ENCODE measurements around the gene CAVIN1.
"Not testable (repeated sequence)": the region's sequence is repeated elsewhere in the genome, so short reads cannot be mapped to it uniquely, and the experiment has no call there.

The CAVIN1 gene, protein sequence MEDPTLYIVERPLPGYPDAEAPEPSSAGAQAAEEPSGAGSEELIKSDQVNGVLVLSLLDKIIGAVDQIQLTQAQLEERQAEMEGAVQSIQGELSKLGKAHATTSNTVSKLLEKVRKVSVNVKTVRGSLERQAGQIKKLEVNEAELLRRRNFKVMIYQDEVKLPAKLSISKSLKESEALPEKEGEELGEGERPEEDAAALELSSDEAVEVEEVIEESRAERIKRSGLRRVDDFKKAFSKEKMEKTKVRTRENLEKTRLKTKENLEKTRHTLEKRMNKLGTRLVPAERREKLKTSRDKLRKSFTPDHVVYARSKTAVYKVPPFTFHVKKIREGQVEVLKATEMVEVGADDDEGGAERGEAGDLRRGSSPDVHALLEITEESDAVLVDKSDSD

DNA sequence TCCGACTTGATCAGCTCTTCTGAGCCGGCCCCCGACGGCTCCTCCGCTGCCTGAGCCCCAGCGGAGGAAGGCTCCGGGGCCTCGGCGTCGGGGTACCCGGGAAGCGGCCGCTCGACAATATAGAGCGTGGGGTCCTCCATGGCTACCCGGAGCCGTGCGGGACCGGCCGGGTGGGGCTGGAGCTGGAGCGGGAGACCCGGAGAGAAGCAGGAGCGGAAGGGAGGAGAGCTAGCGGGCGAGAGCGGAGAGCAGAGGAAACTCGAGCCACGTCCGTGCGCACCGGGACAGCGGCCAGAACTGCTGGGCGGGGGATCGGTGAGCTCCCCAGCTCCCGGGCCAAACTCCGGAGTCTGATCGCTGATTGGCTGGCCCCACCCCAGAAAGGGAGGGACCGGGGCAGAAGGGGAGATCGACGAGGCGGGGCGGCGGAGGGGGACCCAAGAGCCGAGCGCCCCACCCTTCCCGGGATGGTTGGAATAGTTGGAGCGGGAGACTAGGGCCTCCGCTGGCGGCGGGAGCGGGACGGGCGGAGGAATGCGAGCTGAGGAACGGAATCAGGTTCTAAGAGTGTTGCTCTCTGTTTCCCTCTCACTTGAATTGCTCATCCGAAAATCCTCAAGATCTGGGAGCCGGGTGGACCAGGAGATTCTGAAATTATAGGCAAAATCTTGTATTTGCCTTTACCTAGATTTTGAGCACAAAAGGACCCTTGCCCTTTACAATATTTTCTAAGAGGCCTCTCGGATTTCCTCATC is at the start of gene CAVIN1:
Gene CAVIN1 (minus strand): TSS at position 299 of the 755 bp plus-strand sequence. CDS start 159 bp downstream, at position 140.
- peak; percentile 94 for DNase-seq (ENCODE audit: low read depth)

DNA sequence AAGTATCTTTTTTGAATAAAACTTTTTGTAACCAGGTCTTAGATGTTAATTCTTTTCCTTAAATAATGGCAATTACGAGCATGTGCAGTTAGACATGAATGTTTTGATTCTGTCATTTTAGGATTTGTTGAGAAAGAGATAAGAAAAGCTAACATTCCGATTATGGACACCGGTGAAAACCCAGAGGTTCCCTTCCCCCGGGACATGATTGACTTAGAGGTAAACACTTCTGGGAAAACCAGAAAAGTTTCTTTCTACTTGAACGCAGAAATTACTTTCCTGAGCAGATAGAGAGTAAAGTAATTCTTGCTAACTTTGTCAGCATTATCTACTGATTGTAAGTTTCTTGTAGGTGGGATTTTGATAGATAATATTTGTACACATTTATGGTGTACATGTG is 44.8 kb upstream of the CAVIN1 start:
- no peak for DNase-seq (ENCODE audit: low read depth)

GRCh38 chr17:42463976-42464400 is 40.9 kb upstream of the CAVIN1 start:
- DNase-seq (ENCODE audit: low read depth): no peak

- DNase-seq (ENCODE audit: low read depth): no peak
Observed at GRCh38 chr17:42460371-42460770, 37.3 kb upstream of the CAVIN1 start.

GRCh38 chr17:42459801-42460281 is 36.8 kb upstream of the CAVIN1 start:
- no peak for DNase-seq (ENCODE audit: low read depth)

- no peak for DNase-seq (ENCODE audit: low read depth)
Observed at GRCh38 chr17:42459256-42459800, 36.3 kb upstream of the CAVIN1 start.

DNA sequence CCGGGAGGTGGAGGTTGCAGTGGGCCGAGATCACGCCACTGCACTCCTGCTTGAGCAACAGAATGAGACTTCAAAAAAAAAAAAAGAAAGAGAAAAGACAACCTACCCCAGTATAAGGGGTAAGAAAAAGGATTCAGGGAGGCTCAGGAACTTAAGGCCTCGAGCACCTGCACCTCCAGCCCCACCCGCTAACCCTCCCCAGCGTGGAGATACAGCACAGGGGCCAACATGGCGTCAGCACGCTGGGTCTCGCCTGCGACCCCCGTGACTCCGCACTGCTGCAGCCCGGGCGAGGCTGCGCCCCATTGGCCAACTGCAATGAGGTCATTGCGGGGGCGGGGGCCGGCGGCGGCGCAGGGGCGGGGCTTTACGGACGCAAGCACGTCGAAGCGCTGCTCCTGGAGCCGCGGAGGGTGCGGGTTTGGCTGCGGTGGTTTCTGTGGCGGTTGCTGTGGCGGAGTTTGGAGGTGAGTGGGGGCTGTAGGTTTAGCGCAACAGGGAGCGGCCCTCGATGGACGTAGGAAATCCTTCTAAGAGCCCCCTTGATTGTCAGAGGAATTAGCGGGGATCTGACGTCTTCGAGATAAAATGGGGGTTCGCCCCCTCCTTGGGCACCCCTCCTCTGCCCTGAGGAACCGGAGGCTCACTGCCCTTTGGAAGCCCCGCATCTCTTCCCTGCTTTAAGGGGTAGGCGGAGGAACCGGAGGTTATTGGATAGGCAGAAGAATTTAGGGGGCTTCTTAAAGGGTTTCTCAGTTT is 35.6 kb upstream of the CAVIN1 start, which contains the start of gene ATP6V0A1:
Gene ATP6V0A1 (plus strand): TSS at position 382 of the 759 bp plus-strand sequence. CDS start 2,017 bp downstream, outside the sequence.
- no peak for DNase-seq (ENCODE audit: low read depth)

DNA sequence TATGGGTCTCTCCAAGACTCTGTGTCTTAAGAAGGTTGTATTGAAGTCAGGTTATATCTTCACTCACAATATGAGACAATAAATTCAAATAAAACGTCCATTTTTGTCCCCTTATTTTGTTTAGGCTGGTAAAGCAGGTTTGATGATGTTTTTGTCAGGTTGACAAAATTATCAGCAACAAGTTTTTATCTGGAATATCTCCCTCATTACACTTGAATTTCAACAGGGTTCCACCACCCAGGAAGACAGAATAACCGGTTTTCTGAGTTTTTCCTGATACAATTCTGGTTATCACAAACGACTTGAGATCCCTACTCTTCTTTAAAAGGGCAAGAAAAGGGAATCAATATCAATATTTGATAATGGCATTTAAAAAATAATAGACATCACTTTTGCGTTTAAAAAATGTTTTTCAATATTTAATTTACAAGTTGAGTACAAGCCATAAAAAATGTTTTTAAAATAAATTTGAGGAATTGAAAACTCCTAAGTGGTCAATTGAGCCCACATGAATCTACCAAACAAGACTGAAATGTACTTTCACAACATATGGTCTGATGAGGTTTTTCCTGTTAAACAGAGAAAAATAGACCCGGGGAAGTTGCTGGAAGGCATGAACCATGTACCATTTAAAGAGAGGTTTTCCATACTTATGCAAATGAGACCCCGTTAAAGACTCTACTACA is 34.2 kb upstream of the CAVIN1 start:
- no peak for DNase-seq (ENCODE audit: low read depth)

- DNase-seq (ENCODE audit: low read depth): peak; percentile 51
Observed at GRCh38 chr17:42456223-42457106, 33.4 kb upstream of the CAVIN1 start.

- DNase-seq (ENCODE audit: low read depth): not testable (repeated sequence)
Observed at GRCh38 chr17:42454987-42455386, 31.9 kb upstream of the CAVIN1 start.

- no peak for DNase-seq (ENCODE audit: low read depth)
Observed at GRCh38 chr17:42453439-42453838, 30.4 kb upstream of the CAVIN1 start.

DNA sequence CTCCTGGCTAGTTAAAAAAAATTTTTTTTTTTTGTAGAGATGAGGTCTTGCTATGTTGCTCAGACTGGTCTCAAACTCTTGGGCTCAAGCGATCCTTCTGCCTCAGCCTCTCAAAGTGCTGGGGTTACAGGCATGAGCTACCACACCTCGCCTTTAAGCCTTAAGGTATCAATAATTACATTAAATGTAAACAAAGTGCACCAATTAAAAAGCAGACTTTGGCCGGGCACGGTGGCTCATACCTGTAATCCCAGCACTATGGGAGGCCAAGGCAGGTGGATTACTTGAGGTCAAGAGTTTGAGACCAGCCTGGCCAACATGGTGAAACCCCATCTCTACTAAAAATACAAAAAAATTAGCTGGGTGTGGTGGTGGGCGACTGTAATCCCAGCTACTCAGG is 28.2 kb upstream of the CAVIN1 start:
- DNase-seq (ENCODE audit: low read depth): not testable (repeated sequence)

DNA sequence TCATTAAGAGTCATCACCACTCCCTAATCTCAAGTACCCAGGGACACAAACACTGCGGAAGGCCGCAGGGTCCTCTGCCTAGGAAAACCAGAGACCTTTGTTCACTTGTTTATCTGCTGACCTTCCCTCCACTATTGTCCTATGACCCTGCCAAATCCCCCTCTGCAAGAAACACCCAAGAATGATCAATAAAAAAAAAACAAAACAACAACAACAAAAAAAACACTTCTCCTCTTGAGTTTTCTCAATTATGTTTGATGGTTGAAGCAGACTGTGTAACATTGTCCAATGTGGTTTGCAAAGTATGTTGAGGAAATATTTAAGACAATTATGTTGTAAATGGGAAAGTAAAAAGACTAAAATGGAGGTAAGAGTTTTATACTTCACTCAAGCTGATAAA is 26.8 kb upstream of the CAVIN1 start:
- not testable (repeated sequence) for DNase-seq (ENCODE audit: low read depth)

DNA sequence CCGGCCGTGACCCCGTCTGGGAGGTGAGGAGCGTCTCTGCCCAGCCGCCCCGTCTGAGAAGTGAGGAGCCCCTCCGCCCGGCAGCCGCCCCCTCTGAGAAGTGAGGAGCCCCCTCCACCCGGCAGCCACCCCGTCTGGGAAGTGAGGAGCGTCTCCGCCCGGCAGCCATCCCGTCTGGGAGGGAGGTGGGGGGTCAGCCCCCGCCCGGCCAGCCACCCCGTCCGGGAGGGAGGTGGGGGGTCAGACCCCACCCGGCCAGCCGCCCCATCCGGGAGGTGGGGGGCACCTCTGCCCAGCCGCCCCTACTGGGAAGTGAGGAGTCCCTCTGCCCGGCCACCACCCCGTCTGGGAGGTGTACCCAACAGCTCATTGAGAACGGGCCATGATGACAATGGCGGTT is 26.1 kb upstream of the CAVIN1 start:
- not testable (repeated sequence) for DNase-seq (ENCODE audit: low read depth)

- no peak for DNase-seq (ENCODE audit: low read depth)
Observed at GRCh38 chr17:42442196-42442565, 19.1 kb upstream of the CAVIN1 start.

DNA sequence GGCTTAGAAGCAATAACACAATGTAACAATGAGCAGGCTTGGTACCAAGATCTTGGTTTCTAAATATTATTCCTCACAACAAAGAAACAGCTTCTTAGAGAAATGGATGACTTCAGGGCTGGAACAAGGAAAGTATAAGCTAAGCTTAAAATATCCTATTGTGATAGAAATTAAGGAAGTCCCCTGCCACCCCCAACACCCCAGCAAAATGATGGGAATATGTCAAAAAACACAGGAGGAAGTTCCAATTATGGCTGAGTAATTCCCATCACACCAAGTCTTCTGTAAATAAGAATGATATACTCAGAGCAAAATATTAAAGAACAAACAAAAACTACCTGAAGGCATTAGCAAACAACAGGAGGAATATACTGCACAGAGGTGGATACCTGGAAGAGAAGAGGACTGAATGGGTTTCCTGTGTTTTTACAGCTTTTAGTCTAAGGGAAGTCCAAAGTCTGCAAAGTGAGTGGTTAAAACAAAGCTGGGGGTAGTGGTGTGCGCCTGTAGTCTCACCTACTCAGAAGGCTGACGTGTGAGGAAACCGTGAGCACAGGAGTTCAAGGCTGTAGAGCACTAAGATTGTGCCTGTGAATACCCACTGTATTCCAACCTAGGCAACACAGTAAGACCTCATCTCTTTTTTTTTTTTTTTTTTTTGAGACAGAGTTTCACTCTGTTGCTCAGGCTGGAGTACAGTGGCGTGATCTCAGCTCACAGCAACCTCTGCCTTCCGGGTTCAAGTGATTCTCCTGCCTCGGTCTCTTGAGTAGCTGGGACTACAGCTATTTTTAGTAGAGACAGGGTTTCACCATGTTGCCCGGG is 18.5 kb upstream of the CAVIN1 start:
- no peak for DNase-seq (ENCODE audit: low read depth)

DNA sequence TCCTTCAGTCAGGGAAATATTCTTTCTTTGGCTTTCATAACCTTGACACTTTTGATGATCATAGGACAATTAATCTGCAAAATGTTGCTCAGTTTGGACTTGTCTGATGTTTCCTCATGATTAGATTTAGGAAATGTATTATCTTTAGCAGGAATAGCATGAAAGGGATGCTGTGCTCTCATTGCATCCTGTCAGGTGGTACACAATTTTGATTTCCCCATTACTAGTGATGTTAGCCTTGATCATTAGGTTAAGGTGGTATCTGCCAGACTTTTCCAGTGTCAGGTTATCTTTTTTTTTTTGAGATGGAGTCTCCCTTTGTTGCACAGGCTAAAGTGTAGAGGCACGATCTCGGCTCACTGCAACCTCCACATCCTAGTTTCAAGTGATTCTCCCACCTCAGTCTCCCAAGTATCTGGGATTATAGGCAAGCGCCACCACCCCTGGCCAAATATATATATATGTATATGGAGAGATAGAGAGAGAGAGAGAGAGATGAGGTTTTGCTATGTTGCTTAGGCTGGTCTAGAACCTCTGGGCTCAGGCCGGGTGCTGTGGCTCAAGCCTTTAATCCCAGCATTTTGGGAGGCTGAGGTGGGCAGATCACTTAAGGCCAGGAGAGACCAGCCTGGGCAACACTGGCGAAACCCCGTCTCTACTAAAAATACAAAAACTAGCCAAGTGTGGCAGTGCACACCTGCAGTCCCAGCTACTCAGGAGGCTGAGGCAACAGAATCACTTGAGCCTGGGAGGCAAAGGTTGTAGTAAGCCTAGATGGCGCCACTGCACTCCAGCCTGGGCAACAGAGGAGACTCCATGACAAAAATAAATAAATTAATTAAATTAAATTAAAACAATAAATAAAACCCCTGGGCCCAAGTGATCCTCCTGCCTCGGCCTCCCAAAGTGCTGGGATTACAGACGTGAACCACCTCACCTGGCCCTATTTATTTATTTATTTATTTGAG is 15.8 kb upstream of the CAVIN1 start:
- DNase-seq (ENCODE audit: low read depth): no peak

GRCh38 chr17:42436391-42436790 is 13.3 kb upstream of the CAVIN1 start:
- peak; percentile 97 for DNase-seq (ENCODE audit: low read depth)
